ENCODE measurements around the gene KLHL21. TPM values are rescaled to one million over a fixed set of nuclear protein-coding genes. Genes with fewer than 3 reads are reported as not detected.

KLHL21 gene
- total RNA-seq, 1 experiment from 2014 or later, result 27.5 TPM

DNA sequence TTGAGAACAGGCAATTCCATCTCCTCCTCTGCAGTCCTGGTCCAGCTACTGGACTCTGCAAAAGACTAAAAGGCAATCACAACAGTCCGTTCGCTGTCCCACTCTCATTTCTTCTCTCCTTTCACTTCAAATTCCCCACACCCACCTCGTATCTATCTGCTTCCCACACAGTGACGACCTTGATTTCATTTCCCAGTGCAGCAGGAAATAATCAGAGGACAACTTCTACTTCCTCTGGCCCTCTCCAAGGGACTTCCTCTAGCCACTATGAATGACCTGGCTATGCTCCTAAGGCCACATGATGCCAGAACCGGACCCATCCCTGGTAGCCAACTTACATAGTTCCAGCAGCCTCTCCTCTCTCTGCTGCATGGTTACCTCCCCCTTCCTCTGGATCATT is 56.3 kb downstream of the KLHL21 start:
- no peak for DNase-seq (ENCODE audit: low read depth, low spot score)
- Histone ChIP-seq H3K27ac (ENCODE audit: low read depth, low read length) (no peak overlapping the region), H4K20me1 (ENCODE audit: insufficient read depth) (peaks cover 12% of the 10 kb centered on the region; the same call in 1 of the 2 replicates), H3K9me3 (ENCODE audit: control insufficient read depth in 1 of 2, insufficient read depth in 1 of 2, low read depth in 1 of 2, low read length in 2 of 2) (no peaks in the 10 kb centered on the region), H3K4me1 (ENCODE audit: control insufficient read depth in 1 of 2, insufficient read depth in 2 of 2, low read length in 2 of 2) (no peaks in the 10 kb centered on the region), H3K79me2 (ENCODE audit: insufficient read depth, low read length) (peaks cover 51% of the 10 kb centered on the region), H3K9me2 (ENCODE audit: insufficient read depth) (no peaks in the 10 kb centered on the region), H3K4me2 (ENCODE audit: low read length) (no peak overlapping the region), H3K9ac (ENCODE audit: low read length) (no peak overlapping the region), H3K4me3 (replicated peaks in 1 of 2; ENCODE audit: low read depth in 1 of 2, low read length in 2 of 2) (no peak overlapping the region), H2AFZ (ENCODE audit: low read depth, low read length, poor library complexity, severe bottlenecking) (no peak overlapping the region), H3K27me3 (ENCODE audit: insufficient read depth, low read length) (no peaks in the 10 kb centered on the region), H3K36me3 (ENCODE audit: control insufficient read depth in 1 of 2, insufficient read depth in 2 of 2, low read length in 2 of 2) (peaks cover 44 to 58% of the 10 kb centered on the region in 2 experiments)
- POLR2A ChIA-PET, result no interaction called here
- CTCF ChIA-PET, result no interaction called here
- TF ChIP-seq, protein P1, sequence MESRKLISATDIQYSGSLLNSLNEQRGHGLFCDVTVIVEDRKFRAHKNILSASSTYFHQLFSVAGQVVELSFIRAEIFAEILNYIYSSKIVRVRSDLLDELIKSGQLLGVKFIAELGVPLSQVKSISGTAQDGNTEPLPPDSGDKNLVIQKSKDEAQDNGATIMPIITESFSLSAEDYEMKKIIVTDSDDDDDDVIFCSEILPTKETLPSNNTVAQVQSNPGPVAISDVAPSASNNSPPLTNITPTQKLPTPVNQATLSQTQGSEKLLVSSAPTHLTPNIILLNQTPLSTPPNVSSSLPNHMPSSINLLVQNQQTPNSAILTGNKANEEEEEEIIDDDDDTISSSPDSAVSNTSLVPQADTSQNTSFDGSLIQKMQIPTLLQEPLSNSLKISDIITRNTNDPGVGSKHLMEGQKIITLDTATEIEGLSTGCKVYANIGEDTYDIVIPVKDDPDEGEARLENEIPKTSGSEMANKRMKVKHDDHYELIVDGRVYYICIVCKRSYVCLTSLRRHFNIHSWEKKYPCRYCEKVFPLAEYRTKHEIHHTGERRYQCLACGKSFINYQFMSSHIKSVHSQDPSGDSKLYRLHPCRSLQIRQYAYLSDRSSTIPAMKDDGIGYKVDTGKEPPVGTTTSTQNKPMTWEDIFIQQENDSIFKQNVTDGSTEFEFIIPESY (IDR thresholded peaks at IDR 0.05; ENCODE audit: extremely low read depth, insufficient replicate concordance, low read length), result no peak
- no peak for TF ChIP-seq FOSL1 (IDR thresholded peaks at IDR 0.05; ENCODE audit: low read depth)
- no peak for TF ChIP-seq SRF (IDR thresholded peaks at IDR 0.05; ENCODE audit: low read depth)
- no peak for TF ChIP-seq ZNF274 (IDR thresholded peaks at IDR 0.05; ENCODE audit: low read depth, low read length)
- TF ChIP-seq, protein P2, sequence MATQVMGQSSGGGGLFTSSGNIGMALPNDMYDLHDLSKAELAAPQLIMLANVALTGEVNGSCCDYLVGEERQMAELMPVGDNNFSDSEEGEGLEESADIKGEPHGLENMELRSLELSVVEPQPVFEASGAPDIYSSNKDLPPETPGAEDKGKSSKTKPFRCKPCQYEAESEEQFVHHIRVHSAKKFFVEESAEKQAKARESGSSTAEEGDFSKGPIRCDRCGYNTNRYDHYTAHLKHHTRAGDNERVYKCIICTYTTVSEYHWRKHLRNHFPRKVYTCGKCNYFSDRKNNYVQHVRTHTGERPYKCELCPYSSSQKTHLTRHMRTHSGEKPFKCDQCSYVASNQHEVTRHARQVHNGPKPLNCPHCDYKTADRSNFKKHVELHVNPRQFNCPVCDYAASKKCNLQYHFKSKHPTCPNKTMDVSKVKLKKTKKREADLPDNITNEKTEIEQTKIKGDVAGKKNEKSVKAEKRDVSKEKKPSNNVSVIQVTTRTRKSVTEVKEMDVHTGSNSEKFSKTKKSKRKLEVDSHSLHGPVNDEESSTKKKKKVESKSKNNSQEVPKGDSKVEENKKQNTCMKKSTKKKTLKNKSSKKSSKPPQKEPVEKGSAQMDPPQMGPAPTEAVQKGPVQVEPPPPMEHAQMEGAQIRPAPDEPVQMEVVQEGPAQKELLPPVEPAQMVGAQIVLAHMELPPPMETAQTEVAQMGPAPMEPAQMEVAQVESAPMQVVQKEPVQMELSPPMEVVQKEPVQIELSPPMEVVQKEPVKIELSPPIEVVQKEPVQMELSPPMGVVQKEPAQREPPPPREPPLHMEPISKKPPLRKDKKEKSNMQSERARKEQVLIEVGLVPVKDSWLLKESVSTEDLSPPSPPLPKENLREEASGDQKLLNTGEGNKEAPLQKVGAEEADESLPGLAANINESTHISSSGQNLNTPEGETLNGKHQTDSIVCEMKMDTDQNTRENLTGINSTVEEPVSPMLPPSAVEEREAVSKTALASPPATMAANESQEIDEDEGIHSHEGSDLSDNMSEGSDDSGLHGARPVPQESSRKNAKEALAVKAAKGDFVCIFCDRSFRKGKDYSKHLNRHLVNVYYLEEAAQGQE (IDR thresholded peaks at IDR 0.05; ENCODE audit: low read depth), result no peak
- no peak for TF ChIP-seq YY1 (IDR thresholded peaks at IDR 0.05; ENCODE audit: extremely low read depth, insufficient replicate concordance, low read depth, low read length)
- TF ChIP-seq ZFX (IDR thresholded peaks at IDR 0.05), result no peak
- no peak for TF ChIP-seq TCF7L2 (IDR thresholded peaks at IDR 0.05; ENCODE audit: borderline replicate concordance, extremely low read depth, insufficient read depth, insufficient read length)
- no peak for TF ChIP-seq SIN3A (IDR thresholded peaks at IDR 0.05; ENCODE audit: low read depth)
- TF ChIP-seq, protein P3, sequence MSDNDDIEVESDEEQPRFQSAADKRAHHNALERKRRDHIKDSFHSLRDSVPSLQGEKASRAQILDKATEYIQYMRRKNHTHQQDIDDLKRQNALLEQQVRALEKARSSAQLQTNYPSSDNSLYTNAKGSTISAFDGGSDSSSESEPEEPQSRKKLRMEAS (IDR thresholded peaks at IDR 0.05), result no peak
- no peak for TF ChIP-seq EZH2phosphoT487 (IDR thresholded peaks at IDR 0.05; ENCODE audit: borderline replicate concordance)
- TF ChIP-seq, protein P4, sequence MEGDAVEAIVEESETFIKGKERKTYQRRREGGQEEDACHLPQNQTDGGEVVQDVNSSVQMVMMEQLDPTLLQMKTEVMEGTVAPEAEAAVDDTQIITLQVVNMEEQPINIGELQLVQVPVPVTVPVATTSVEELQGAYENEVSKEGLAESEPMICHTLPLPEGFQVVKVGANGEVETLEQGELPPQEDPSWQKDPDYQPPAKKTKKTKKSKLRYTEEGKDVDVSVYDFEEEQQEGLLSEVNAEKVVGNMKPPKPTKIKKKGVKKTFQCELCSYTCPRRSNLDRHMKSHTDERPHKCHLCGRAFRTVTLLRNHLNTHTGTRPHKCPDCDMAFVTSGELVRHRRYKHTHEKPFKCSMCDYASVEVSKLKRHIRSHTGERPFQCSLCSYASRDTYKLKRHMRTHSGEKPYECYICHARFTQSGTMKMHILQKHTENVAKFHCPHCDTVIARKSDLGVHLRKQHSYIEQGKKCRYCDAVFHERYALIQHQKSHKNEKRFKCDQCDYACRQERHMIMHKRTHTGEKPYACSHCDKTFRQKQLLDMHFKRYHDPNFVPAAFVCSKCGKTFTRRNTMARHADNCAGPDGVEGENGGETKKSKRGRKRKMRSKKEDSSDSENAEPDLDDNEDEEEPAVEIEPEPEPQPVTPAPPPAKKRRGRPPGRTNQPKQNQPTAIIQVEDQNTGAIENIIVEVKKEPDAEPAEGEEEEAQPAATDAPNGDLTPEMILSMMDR (IDR thresholded peaks at IDR 0.05 in 2 of 3, conservative IDR thresholded peaks at IDR 0.05 in 1 of 3; ENCODE audit: borderline replicate concordance in 1 of 3, insufficient read depth in 1 of 3, low read depth in 2 of 3, low read length in 2 of 3), result no peak
- TF ChIP-seq ELF1 (IDR thresholded peaks at IDR 0.05; ENCODE audit: borderline replicate concordance, low read depth), result no peak
- no TSS peak for BruUV-seq (replicated peaks)
- no peak for ATAC-seq
- intact Hi-C loops (cut with micrococcal nuclease), result no loop called here
- RAD21 ChIA-PET (ENCODE audit: low non-redundant PET in 1 of 2, low total read pairs in 2 of 2, uncharacterized antibody in 2 of 2, unreplicated experiment in 2 of 2), result no interaction called here
